Effector memory CD4-positive, alpha-beta T cell (primary cell): Measurements from ENCODE around the gene IER5.

Experiments
- DNase-seq, 3 donors: peaks; one replicate each; pipeline ENCODE4 v3.0.0-alpha.2; 2020
- H3K27ac ChIP-seq: 2 replicates; pipeline ENCODE4 v1.7.0; 2013; ENCODE audit warnings: mild to moderate bottlenecking, low read length, moderate library complexity; ENCODE audit not compliant: insufficient read depth, poor library complexity, severe bottlenecking
- H3K27me3 ChIP-seq: replicated peaks from 2 replicates; pipeline ENCODE4 v1.7.0; 2013; ENCODE audit warnings: mild to moderate bottlenecking, low read length; ENCODE audit not compliant: insufficient read depth, control insufficient read depth, poor library complexity, severe bottlenecking
- H3K36me3 ChIP-seq: 2 replicates; pipeline ENCODE4 v1.7.0; 2013; ENCODE audit warnings: mild to moderate bottlenecking, low read length, moderate library complexity; ENCODE audit not compliant: control insufficient read depth, insufficient read depth
- H3K4me1 ChIP-seq: 2 replicates; pipeline ENCODE4 v1.7.0; 2013; ENCODE audit warnings: low read length, mild to moderate bottlenecking; ENCODE audit not compliant: control insufficient read depth, insufficient read depth, poor library complexity, severe bottlenecking
- H3K4me3 ChIP-seq: 2 replicates; pipeline ENCODE4 v1.7.0; 2013; ENCODE audit warnings: low read length, low read depth, mild to moderate bottlenecking; ENCODE audit not compliant: insufficient read depth, poor library complexity, severe bottlenecking
- H3K9me3 ChIP-seq: 2 replicates; pipeline ENCODE4 v1.7.0; 2013; ENCODE audit warnings: mild to moderate bottlenecking, low read length, moderate library complexity; ENCODE audit not compliant: control insufficient read depth

The IER5 gene

GRCh38 chr1:181133441-181133951 lies 45.0 kb downstream of the IER5 start:
- Histone ChIP-seq H3K27ac (no peak overlapping the region), H3K27me3 (no peaks in the 10 kb centered on the region), H3K4me3 (no peak overlapping the region), H3K9me3 (no peaks in the 10 kb centered on the region), H3K36me3 (no peaks in the 10 kb centered on the region), H3K4me1 (peaks cover 9% of the 10 kb centered on the region)
- DNase-seq: no peak

GRCh38 chr1:181133969-181134418 lies 45.5 kb downstream of the IER5 start:
- Histone ChIP-seq H3K9me3 (no peaks in the 10 kb centered on the region), H3K27ac (no peak overlapping the region), H3K4me3 (no peak overlapping the region), H3K4me1 (peaks cover 9% of the 10 kb centered on the region), H3K36me3 (no peaks in the 10 kb centered on the region), H3K27me3 (no peaks in the 10 kb centered on the region)
- DNase-seq: no peak

GRCh38 chr1:181134543-181135436 lies 46.3 kb downstream of the IER5 start:
- DNase-seq: no peak
- Histone ChIP-seq H3K36me3 (no peaks in the 10 kb centered on the region), H3K4me1 (peaks cover 9% of the 10 kb centered on the region), H3K9me3 (no peaks in the 10 kb centered on the region), H3K27me3 (no peaks in the 10 kb centered on the region), H3K4me3 (no peak overlapping the region), H3K27ac (no peak overlapping the region)

GRCh38 chr1:181135437-181135731 lies 46.9 kb downstream of the IER5 start:
- Histone ChIP-seq H3K4me3 (no peak overlapping the region), H3K4me1 (peaks cover 9% of the 10 kb centered on the region)

GRCh38 chr1:181135815-181136737 lies 47.6 kb downstream of the IER5 start:
- Histone ChIP-seq H3K4me3 (no peak overlapping the region), H3K36me3 (no peaks in the 10 kb centered on the region), H3K27ac (no peak overlapping the region), H3K27me3 (no peaks in the 10 kb centered on the region), H3K9me3 (no peaks in the 10 kb centered on the region), H3K4me1 (peaks cover 11% of the 10 kb centered on the region)
- no peak for DNase-seq

More at GRCh38 chr1:181135437-181135731, 46.9 kb downstream of the IER5 start:
- H3K9me3 ChIP-seq: no peaks in the 10 kb centered on the region
- H3K27me3 ChIP-seq: no peaks in the 10 kb centered on the region
- DNase-seq: no peak
- H3K27ac ChIP-seq: no peak overlapping the region
- H3K36me3 ChIP-seq: no peaks in the 10 kb centered on the region

GRCh38 chr1:181136738-181137122 lies 48.2 kb downstream of the IER5 start:
- peaks cover 18% of the 10 kb centered on the region for H3K4me1 ChIP-seq
- H3K36me3 ChIP-seq: no peaks in the 10 kb centered on the region
- DNase-seq: no peak
- no peak overlapping the region for H3K4me3 ChIP-seq
- no peaks in the 10 kb centered on the region for H3K9me3 ChIP-seq
- no peaks in the 10 kb centered on the region for H3K27me3 ChIP-seq
- no peak overlapping the region for H3K27ac ChIP-seq

GRCh38 chr1:181137217-181137743 lies 48.8 kb downstream of the IER5 start:
- DNase-seq: no peak
- H3K9me3 ChIP-seq: no peaks in the 10 kb centered on the region
- no peak overlapping the region for H3K4me3 ChIP-seq
- no peak overlapping the region for H3K27ac ChIP-seq
- H3K27me3 ChIP-seq: no peaks in the 10 kb centered on the region
- no peaks in the 10 kb centered on the region for H3K36me3 ChIP-seq
- H3K4me1 ChIP-seq: peaks cover 23% of the 10 kb centered on the region

- H3K4me3 ChIP-seq: no peak overlapping the region
- no peak for DNase-seq
- no peaks in the 10 kb centered on the region for H3K9me3 ChIP-seq
- H3K27me3 ChIP-seq: no peaks in the 10 kb centered on the region
- H3K36me3 ChIP-seq: no peaks in the 10 kb centered on the region
- peaks cover 25% of the 10 kb centered on the region for H3K4me1 ChIP-seq
- H3K27ac ChIP-seq: no peak overlapping the region
Measured at GRCh38 chr1:181139631-181140061, 51.1 kb downstream of the IER5 start.

- Histone ChIP-seq H3K36me3 (no peaks in the 10 kb centered on the region), H3K27ac (no peak overlapping the region), H3K9me3 (no peaks in the 10 kb centered on the region), H3K27me3 (no peaks in the 10 kb centered on the region), H3K4me1 (peaks cover 19% of the 10 kb centered on the region), H3K4me3 (no peak overlapping the region)
- no peak for DNase-seq
Measured at GRCh38 chr1:181140398-181140797, 51.9 kb downstream of the IER5 start.
